Naive thymus-derived CD4-positive, alpha-beta T cell (primary cell): Measurements from ENCODE around the gene SERINC5. TPM values are rescaled to one million over a fixed set of nuclear protein-coding genes. Genes with fewer than 3 reads are reported as not detected.
"Not testable (repeated sequence)": the region's sequence is repeated elsewhere in the genome, so short reads cannot be mapped to it uniquely, and the experiment has no call there.

Source experiments
- ATAC-seq: fragments of 150-1000 bp; cut with Tn5 transposase; 2 replicates; pipeline ENCODE4 v1.10.0; 2021; ENCODE audit warnings: mild to moderate bottlenecking, moderate library complexity
- CTCF ChIA-PET: fragments of 350-600 bp; sonication (Branson Sonifier 250); formaldehyde crosslinking; loops from one replicate; lab custom pipeline; 2021; ENCODE audit warnings: antibody characterized with exemption; lab: Charles Lee
- POLR2A ChIA-PET: fragments of 350-600 bp; sonication (Branson Sonifier 250); formaldehyde crosslinking; loops from one replicate; lab custom pipeline; 2021; ENCODE audit warnings: antibody characterized with exemption, inconsistent platforms; lab: Charles Lee
- DNase-seq, 9 donors: peaks; one replicate each; pipeline versions ENCODE4 v3.0.0 to v3.0.0-alpha.2; 2020 to 2022; ENCODE audit warnings: mixed read lengths in 1 of 9
- H3K27ac ChIP-seq: one replicate; pipeline ENCODE4 v1.7.0; 2013; ENCODE audit warnings: mild to moderate bottlenecking, low read depth, low read length, moderate library complexity
- H3K27me3 ChIP-seq, 2 donors: one replicate each; pipeline ENCODE4 v1.7.0; 2013; ENCODE audit warnings: low read length in 2 of 2, mild to moderate bottlenecking in 2 of 2, moderate library complexity in 2 of 2; ENCODE audit not compliant: control insufficient read depth in 2 of 2, insufficient read depth in 2 of 2
- H3K36me3 ChIP-seq, 3 experiments: 1 replicate in 2 of 3; 2 replicates in 1 of 3; pipeline ENCODE4 v1.7.0; 2013; ENCODE audit warnings: low read length in 3 of 3, mild to moderate bottlenecking in 3 of 3, moderate library complexity in 1 of 3; ENCODE audit not compliant: insufficient read depth in 3 of 3, control insufficient read depth in 2 of 3
- H3K4me1 ChIP-seq, 2 donors: one replicate each; pipeline ENCODE4 v1.7.0; 2013; ENCODE audit warnings: low read length in 2 of 2, mild to moderate bottlenecking in 2 of 2, moderate library complexity in 1 of 2; ENCODE audit not compliant: control insufficient read depth in 2 of 2, insufficient read depth in 2 of 2
- H3K4me3 ChIP-seq: 2 replicates; pipeline ENCODE4 v1.7.0; 2013; ENCODE audit warnings: mild to moderate bottlenecking, low read length
- H3K9me3 ChIP-seq, 3 experiments: 1 replicate in 2 of 3; 2 replicates in 1 of 3; pipeline ENCODE4 v1.7.0; 2013; ENCODE audit warnings: low read length in 3 of 3; ENCODE audit not compliant: control insufficient read depth in 2 of 3
- H3K27ac Mint-ChIP-seq, 9 donors: one replicate each; pipeline ENCODE4 v1.8.0; 2020 to 2022; ENCODE audit warnings: mixed read lengths in 9 of 9, mild to moderate bottlenecking in 8 of 9, moderate library complexity in 5 of 9, inconsistent platforms in 2 of 9
- H3K27me3 Mint-ChIP-seq, 5 donors: one replicate each; pipeline ENCODE4 v1.8.0; 2021 to 2022; ENCODE audit warnings: mixed read lengths in 5 of 5, mild to moderate bottlenecking in 1 of 5
- H3K36me3 Mint-ChIP-seq, 5 donors: one replicate each; pipeline ENCODE4 v1.8.0; 2020 to 2022; ENCODE audit warnings: mixed read lengths in 5 of 5, mild to moderate bottlenecking in 3 of 5, inconsistent platforms in 1 of 5
- H3K4me1 Mint-ChIP-seq, 7 donors: one replicate each; pipeline ENCODE4 v1.8.0; 2020 to 2022; ENCODE audit warnings: mixed read lengths in 7 of 7, mild to moderate bottlenecking in 3 of 7, inconsistent platforms in 1 of 7
- H3K4me3 Mint-ChIP-seq, 10 donors: one replicate each; pipeline ENCODE4 v1.8.0; 2020 to 2022; ENCODE audit warnings: mild to moderate bottlenecking in 10 of 10, mixed read lengths in 10 of 10, moderate library complexity in 6 of 10, inconsistent platforms in 2 of 10
- H3K9me3 Mint-ChIP-seq, 11 donors: one replicate each; pipeline ENCODE4 v1.8.0; 2020 to 2022; ENCODE audit warnings: mixed read lengths in 11 of 11, mild to moderate bottlenecking in 4 of 11, inconsistent platforms in 1 of 11, moderate library complexity in 1 of 11
- intact Hi-C, 2 donors: fragments of 100-400 bp; cut with micrococcal nuclease; formaldehyde crosslinking; loops; one replicate each; pipeline ENCODE4 v1.15.1; 2023
- polyA plus RNA-seq, 2 donors: library from polyadenylated mRNA; unstranded; fragments of 300-500 nt; fragmentation: Illumina TruSeq; gene quantifications; one replicate each; pipeline ENCODE4 v1.2.3, GENCODE V29; 2021
- total RNA-seq, 6 experiments: library from RNA in 5 of 6; stranded (reverse) in 5 of 6; gene quantifications; 1 replicate in 5 of 6; 2 replicates in 1 of 6; pipeline ENCODE4 v1.2.3 and lab custom pipeline; 2021 to 2026

The SERINC5 gene
- total and polyA plus RNA-seq, 7 experiments from 2014 or later, result 34.3 to 164 (median 101) TPM

- H3K27me3 ChIP-seq, H3K36me3 ChIP-seq, ATAC-seq, H3K27me3 Mint-ChIP-seq, DNase-seq, H3K9me3 ChIP-seq: not testable (repeated sequence)
- H3K4me3 ChIP-seq, result peak overlapping the region; percentile 10
- Mint-ChIP-seq H3K4me3 (peak overlapping the region; percentile 59 to 83 (median 74)), H3K36me3 (peaks cover 0 to 47% (median 19%) of the 10 kb centered on the region in 5 donors), H3K9me3 (peaks cover 0 to 34% (median 0%) of the 10 kb centered on the region in 11 donors), H3K4me1 (peaks cover 70 to 99% (median 85%) of the 10 kb centered on the region in 7 donors), H3K27ac (peak overlapping the region; percentile 83 to 96 (median 92))
- H3K27ac ChIP-seq, result peak overlapping the region; percentile 72
- intact Hi-C loops, result loop anchor here (1.0 to 10.0 kb wide), 12 partner anchors 10 to 902 kb away; partner anchors contain the start of genes SERINC5 (in 2 of the 2) and JMY (in 1 of the 2)
- H3K4me1 ChIP-seq, result peaks cover 65 to 95% of the 10 kb centered on the region in 2 donors
- CTCF ChIA-PET, result interaction anchor here (0.7 to 2.6 kb wide), 14 partner anchors 10 to 138 kb away, joined by 3 to 12 read pairs (median 4); no protein-coding TSS in a partner anchor
- POLR2A ChIA-PET, result interaction anchor here (0.6 to 9.7 kb wide), 20 partner anchors 10 to 135 kb away, joined by 3 to 124 read pairs (median 7); partner anchors contain the start of gene SERINC5
These were observed 119.0 kb downstream of the SERINC5 start for GRCh38 chr5:80136798-80137197.

DNA sequence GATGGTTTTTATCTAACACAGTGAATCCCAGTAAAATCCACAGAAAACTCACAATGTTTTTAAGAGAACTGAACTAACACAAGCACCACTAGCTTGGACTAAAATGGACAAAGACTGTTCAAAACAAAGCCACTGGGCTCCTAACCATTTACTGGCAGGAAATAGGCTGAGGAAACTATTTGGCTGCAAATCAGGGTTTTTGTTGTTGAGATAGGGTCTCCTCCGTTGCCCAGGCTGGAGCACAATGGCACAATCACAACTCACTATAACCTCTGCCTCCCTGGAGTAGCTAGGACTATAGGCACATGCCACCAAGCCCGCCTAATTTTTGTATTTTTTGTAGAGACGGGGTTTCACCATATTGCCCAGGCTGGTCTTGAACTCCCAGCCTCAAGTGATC is 121.0 kb downstream of the SERINC5 start:
- H3K36me3 ChIP-seq, result no peaks in the 10 kb centered on the region
- ChIA-PET POLR2A (interaction anchor here (0.7 to 9.7 kb wide), 10 partner anchors 8 to 364 kb away, joined by 3 to 124 read pairs (median 12); partner anchors contain the start of gene SERINC5), CTCF (interaction anchor here (1.2 to 2.6 kb wide), 3 partner anchors 8 to 71 kb away, joined by 3 to 12 read pairs (median 11); no protein-coding TSS in a partner anchor)
- Mint-ChIP-seq H3K36me3 (peaks cover 0 to 59% (median 29%) of the 10 kb centered on the region in 5 donors), H3K27me3 (no peaks in the 10 kb centered on the region), H3K27ac (peak overlapping the region; percentile 83 to 96 (median 92)), H3K4me3 (peak overlapping the region in 8 of 10 donors; percentile 34 to 83 (median 76)), H3K9me3 (peaks cover 0 to 41% (median 6%) of the 10 kb centered on the region in 11 donors), H3K4me1 (peaks cover 60 to 97% (median 82%) of the 10 kb centered on the region in 7 donors)
- H3K9me3 ChIP-seq, result no peaks in the 10 kb centered on the region
- H3K27ac ChIP-seq, result peak overlapping the region; percentile 72
- peaks cover 52 to 88% of the 10 kb centered on the region in 2 donors for H3K4me1 ChIP-seq
- intact Hi-C loops, result loop anchor here in 1 of 2 donors (5.0 to 10.0 kb wide), 2 partner anchors 122 to 900 kb away; partner anchors contain the start of genes JMY and SERINC5
- DNase-seq (no peak), ATAC-seq (no peak)
- no peaks in the 10 kb centered on the region for H3K27me3 ChIP-seq
- no peak overlapping the region for H3K4me3 ChIP-seq

GRCh38 chr5:80129146-80129545 is 126.7 kb downstream of the SERINC5 start:
- Mint-ChIP-seq H3K4me3 (peak overlapping the region in 1 of 10 donors; percentile 40), H3K4me1 (peaks cover 46 to 86% (median 73%) of the 10 kb centered on the region in 7 donors), H3K9me3 (peaks cover 0 to 38% (median 9%) of the 10 kb centered on the region in 11 donors), H3K27me3 (no peaks in the 10 kb centered on the region), H3K27ac (peak overlapping the region in 8 of 9 donors; percentile 72 to 94 (median 87)), H3K36me3 (peaks cover 3 to 67% (median 43%) of the 10 kb centered on the region in 5 donors)
- no peaks in the 10 kb centered on the region for H3K9me3 ChIP-seq
- CTCF ChIA-PET, result interaction anchor here (0.6 kb wide), 1 partner anchor 68 kb away, joined by 8 read pairs; no protein-coding TSS in a partner anchor
- DNase-seq (no peak), ATAC-seq (no peak)
- H3K27ac ChIP-seq, result no peak overlapping the region
- no peak overlapping the region for H3K4me3 ChIP-seq
- no peaks in the 10 kb centered on the region for H3K36me3 ChIP-seq
- H3K4me1 ChIP-seq, result peaks cover 25 to 55% of the 10 kb centered on the region in 2 donors
- POLR2A ChIA-PET, result interaction anchor here (0.6 to 0.9 kb wide), 2 partner anchors 26 to 37 kb away, joined by 3 read pairs; no protein-coding TSS in a partner anchor
- no peaks in the 10 kb centered on the region for H3K27me3 ChIP-seq
- intact Hi-C loops, result loop anchor here in 1 of 2 donors (2.0 kb wide), 1 partner anchor 14 kb away; no protein-coding TSS in a partner anchor

DNA sequence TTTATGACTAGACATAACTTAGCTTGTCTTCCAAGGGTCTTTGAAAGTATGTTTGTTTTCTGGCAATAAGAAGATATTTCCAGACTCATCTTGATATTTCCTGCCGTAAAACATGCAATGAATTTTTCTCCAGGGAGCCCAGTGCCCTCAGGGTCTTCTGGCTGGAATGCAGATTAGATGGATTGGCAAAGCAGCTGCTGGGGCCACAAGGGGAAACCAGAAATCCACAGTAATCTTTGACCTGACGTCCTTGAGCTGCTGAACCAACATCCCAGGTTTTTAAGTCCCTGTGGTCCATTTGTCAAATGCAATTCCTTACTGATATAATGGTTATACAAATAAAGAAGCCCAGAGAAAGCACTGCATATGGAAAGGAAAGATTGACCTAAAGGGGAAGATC is 127.7 kb downstream of the SERINC5 start:
- no peak for DNase-seq
- no peaks in the 10 kb centered on the region for H3K27me3 ChIP-seq
- no peak overlapping the region for H3K27ac ChIP-seq
- intact Hi-C loops, result loop anchor here in 1 of 2 donors (2.0 kb wide), 1 partner anchor 13 kb away; no protein-coding TSS in a partner anchor
- Mint-ChIP-seq H3K4me1 (peaks cover 41 to 85% (median 71%) of the 10 kb centered on the region in 7 donors), H3K27me3 (no peaks in the 10 kb centered on the region), H3K9me3 (peaks cover 0 to 30% (median 9%) of the 10 kb centered on the region in 11 donors), H3K4me3 (peak overlapping the region in 2 of 10 donors; percentile 40), H3K36me3 (peaks cover 5 to 66% (median 41%) of the 10 kb centered on the region in 5 donors), H3K27ac (peak overlapping the region in 8 of 9 donors; percentile 65 to 94 (median 85))
- ChIA-PET POLR2A (interaction anchor here (0.6 to 2.8 kb wide), 4 partner anchors 8 to 146 kb away, joined by 3 to 12 read pairs (median 4); partner anchors contain the start of gene SERINC5), CTCF (interaction anchor here (0.7 to 3.0 kb wide), 4 partner anchors 8 to 76 kb away, joined by 3 to 11 read pairs (median 4); no protein-coding TSS in a partner anchor)
- no peak overlapping the region for H3K4me3 ChIP-seq
- no peaks in the 10 kb centered on the region for H3K36me3 ChIP-seq
- H3K4me1 ChIP-seq, result peaks cover 23 to 45% of the 10 kb centered on the region in 2 donors
- no peaks in the 10 kb centered on the region for H3K9me3 ChIP-seq
- ATAC-seq, result no peak

DNA sequence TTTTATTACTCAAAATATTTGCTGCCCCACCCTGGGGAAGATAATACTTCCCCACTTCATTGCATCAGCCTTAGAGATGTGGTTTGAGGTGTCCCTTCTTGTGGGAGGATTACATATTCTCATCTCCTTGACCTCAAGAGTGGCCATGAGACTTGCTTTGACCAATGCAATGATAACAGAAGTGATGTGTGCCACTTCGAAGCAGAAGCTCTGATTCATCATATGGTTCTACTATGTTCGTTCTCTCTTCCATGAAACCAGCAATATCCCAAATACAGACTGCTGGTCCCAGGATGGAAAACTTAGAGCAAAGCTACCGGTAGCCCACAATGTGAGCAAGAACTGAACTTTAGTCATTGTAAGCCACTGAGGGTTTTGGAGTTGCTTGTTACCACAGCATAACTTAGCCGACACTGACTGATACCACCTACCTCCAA is 128.7 kb downstream of the SERINC5 start:
- peaks cover 5 to 61% (median 42%) of the 10 kb centered on the region in 5 donors for H3K36me3 Mint-ChIP-seq
- Histone ChIP-seq H3K4me1 (peaks cover 18 to 35% of the 10 kb centered on the region in 2 donors), H3K9me3 (no peaks in the 10 kb centered on the region), H3K27ac (no peak overlapping the region), H3K4me3 (no peak overlapping the region), H3K36me3 (no peaks in the 10 kb centered on the region), H3K27me3 (no peaks in the 10 kb centered on the region)
- H3K4me1 Mint-ChIP-seq, result peaks cover 39 to 81% (median 67%) of the 10 kb centered on the region in 7 donors
- DNase-seq (no peak), ATAC-seq (peak; percentile 76)
- CTCF ChIA-PET, result interaction anchor here (1.5 to 3.0 kb wide), 2 partner anchors 9 to 35 kb away, joined by 3 to 11 read pairs; no protein-coding TSS in a partner anchor
- H3K9me3 Mint-ChIP-seq, result peaks cover 0 to 24% (median 9%) of the 10 kb centered on the region in 11 donors
- H3K27ac Mint-ChIP-seq, result peak overlapping the region in 5 of 9 donors; percentile 44 to 84 (median 56)
- no peak overlapping the region for H3K4me3 Mint-ChIP-seq
- POLR2A ChIA-PET, result interaction anchor here (0.5 to 2.8 kb wide), 5 partner anchors 9 to 129 kb away, joined by 3 to 12 read pairs (median 3); partner anchors contain the start of gene SERINC5
- H3K27me3 Mint-ChIP-seq, result no peaks in the 10 kb centered on the region
- intact Hi-C loops, result no loop called here

DNA sequence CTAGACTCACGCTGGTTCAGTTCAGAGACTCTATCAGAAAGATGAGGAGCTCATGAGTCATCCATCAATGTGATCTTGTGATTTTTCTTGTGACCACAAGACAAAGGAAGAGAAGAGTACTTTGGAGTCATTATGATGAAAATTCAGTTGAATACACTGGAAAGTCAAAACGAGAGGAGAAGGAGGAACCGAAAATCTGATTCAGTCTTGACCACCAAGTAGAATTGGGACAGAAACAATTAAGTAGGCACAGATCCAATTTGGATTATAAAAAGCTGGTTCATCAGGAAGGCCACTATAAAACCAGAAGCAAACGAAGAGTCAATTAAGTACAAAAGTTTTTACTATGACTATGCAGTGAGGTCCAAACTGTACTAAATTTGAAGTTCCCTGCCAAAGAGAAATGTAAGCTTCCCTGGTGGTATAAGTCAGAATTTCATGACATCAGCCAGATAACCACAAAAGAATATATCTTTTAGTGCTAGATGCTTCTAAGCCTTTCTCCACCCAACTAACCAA is 129.8 kb downstream of the SERINC5 start:
- H3K36me3 ChIP-seq, result no peaks in the 10 kb centered on the region
- Mint-ChIP-seq H3K9me3 (peaks cover 0 to 19% (median 6%) of the 10 kb centered on the region in 11 donors), H3K4me3 (peak overlapping the region in 8 of 10 donors; percentile 15 to 71 (median 38)), H3K36me3 (peaks cover 5 to 56% (median 41%) of the 10 kb centered on the region in 5 donors), H3K4me1 (peaks cover 34 to 80% (median 63%) of the 10 kb centered on the region in 7 donors), H3K27ac (peak overlapping the region; percentile 45 to 84 (median 74)), H3K27me3 (no peaks in the 10 kb centered on the region)
- no peak overlapping the region for H3K27ac ChIP-seq
- H3K4me3 ChIP-seq, result no peak overlapping the region
- ChIA-PET CTCF (interaction anchor here (0.8 to 3.0 kb wide), 5 partner anchors 10 to 79 kb away, joined by 3 to 11 read pairs (median 6); no protein-coding TSS in a partner anchor), POLR2A (interaction anchor here (0.7 to 2.8 kb wide), 14 partner anchors 9 to 130 kb away, joined by 3 to 12 read pairs (median 3); partner anchors contain the start of gene SERINC5)
- peaks cover 11 to 25% of the 10 kb centered on the region in 2 donors for H3K4me1 ChIP-seq
- peak; percentile 73 for ATAC-seq
- no peaks in the 10 kb centered on the region for H3K27me3 ChIP-seq
- DNase-seq, result peak in 3 of 9 donors; percentile 19 to 38 (median 36)
- intact Hi-C loops, result loop anchor here (1.0 kb wide), 1 partner anchor 10 kb away; no protein-coding TSS in a partner anchor
- no peaks in the 10 kb centered on the region for H3K9me3 ChIP-seq
